K562 (cell line): ENCODE results near the gene SEC24B.

Experiments
- HDAC1 ChIP-seq, 2 experiments: fragments of 450-650 bp; IDR thresholded peaks; 2 replicates each; pipeline ENCODE4 v1.6.1; 2016 to 2017; ENCODE audit warnings: inconsistent platforms in 1 of 2, mild to moderate bottlenecking in 1 of 2, moderate library complexity in 1 of 2
- KLF16 ChIP-seq: IDR thresholded peaks from 2 replicates; pipeline ENCODE4 v1.6.1; 2016; ENCODE audit warnings: antibody characterized with exemption
- PHTF2 ChIP-seq: fragments of 250-450 bp; sonication (Bioruptor Pico); IDR thresholded peaks from 2 replicates; pipeline ENCODE4 v1.5.0; 2021; ENCODE audit warnings: mild to moderate bottlenecking
- SMC3 ChIP-seq: conservative IDR thresholded peaks from 2 replicates; pipeline ENCODE4 v1.6.1; 2011; ENCODE audit warnings: low read depth, low read length, improper control_type of control experiment; ENCODE audit not compliant: insufficient read depth
- TCF7 ChIP-seq: sonication (generic); IDR thresholded peaks from 2 replicates; pipeline ENCODE4 v1.6.1; 2016; ENCODE audit warnings: antibody characterized with exemption, borderline replicate concordance
- ZNF41 ChIP-seq: fragments of 250-450 bp; sonication (Bioruptor Pico); conservative IDR thresholded peaks from 2 replicates; pipeline ENCODE4 v1.4.0; 2020; ENCODE audit warnings: mild to moderate bottlenecking
- TF ChIP-seq, protein P1 (sequence below): fragments of 450-650 bp; IDR thresholded peaks from 2 replicates; pipeline ENCODE4 v1.6.1; 2016; ENCODE audit warnings: mild to moderate bottlenecking, moderate library complexity
- TF ChIP-seq, protein P2 (sequence below), 3 experiments: IDR thresholded peaks in 2 of 3; conservative IDR thresholded peaks in 1 of 3; 2 replicates each; pipeline ENCODE4 v1.5.1; 2011 to 2012; ENCODE audit warnings: low read length in 3 of 3, mild to moderate bottlenecking in 3 of 3, control low read depth in 2 of 3, improper control_type of control experiment in 1 of 3, inconsistent platforms in 1 of 3, low read depth in 1 of 3, mixed read lengths in 1 of 3, moderate library complexity in 1 of 3; ENCODE audit not compliant: insufficient read depth in 2 of 3
- TF ChIP-seq, protein P3 (sequence below): sonication (generic); formaldehyde crosslinking; IDR thresholded peaks from 2 replicates; pipeline ENCODE4 v1.8.0; 2022; ENCODE audit warnings: mild to moderate bottlenecking, missing genetic modification reagents

DNA sequence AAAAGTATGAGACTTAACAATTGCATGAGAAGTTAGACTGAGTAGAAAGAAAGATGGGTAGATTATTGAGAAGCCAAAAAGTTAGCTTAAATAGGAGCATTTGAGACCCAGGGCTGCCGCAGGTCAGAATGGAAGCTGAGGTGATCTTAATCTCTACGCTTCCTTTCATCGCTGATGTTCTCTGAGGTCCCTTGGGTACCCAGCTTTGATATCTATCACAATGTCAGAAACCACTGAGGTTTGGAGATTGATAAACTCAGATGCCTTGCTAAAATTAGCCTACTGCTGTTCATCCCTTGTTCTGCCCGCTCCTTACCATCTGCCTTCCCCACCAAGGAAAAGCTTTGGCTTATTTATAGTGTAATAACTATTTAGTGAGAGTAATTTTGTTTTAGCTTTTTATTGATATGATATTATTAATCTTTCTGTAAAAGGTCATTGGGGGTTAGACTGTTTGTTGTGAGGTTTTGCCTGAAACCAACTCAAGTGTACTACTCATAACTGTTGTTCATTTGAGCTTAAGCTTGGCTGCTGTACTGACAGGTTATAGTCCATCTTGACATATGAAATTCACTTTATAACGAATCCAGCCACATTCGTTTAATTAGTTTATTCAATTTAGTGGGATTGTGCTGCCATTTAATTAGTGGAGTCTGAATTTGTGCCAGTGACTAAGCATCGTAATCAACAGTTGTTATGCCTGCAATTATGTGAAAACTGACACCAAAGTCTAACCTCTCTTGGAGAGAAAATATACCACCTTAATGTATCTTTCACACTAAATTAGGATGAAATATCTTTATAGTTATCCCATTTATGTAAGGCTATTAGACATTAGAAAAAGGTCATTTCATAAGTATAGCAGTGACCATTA is 141.6 kb downstream of the SEC24B start:
- TF ChIP-seq, protein P1, sequence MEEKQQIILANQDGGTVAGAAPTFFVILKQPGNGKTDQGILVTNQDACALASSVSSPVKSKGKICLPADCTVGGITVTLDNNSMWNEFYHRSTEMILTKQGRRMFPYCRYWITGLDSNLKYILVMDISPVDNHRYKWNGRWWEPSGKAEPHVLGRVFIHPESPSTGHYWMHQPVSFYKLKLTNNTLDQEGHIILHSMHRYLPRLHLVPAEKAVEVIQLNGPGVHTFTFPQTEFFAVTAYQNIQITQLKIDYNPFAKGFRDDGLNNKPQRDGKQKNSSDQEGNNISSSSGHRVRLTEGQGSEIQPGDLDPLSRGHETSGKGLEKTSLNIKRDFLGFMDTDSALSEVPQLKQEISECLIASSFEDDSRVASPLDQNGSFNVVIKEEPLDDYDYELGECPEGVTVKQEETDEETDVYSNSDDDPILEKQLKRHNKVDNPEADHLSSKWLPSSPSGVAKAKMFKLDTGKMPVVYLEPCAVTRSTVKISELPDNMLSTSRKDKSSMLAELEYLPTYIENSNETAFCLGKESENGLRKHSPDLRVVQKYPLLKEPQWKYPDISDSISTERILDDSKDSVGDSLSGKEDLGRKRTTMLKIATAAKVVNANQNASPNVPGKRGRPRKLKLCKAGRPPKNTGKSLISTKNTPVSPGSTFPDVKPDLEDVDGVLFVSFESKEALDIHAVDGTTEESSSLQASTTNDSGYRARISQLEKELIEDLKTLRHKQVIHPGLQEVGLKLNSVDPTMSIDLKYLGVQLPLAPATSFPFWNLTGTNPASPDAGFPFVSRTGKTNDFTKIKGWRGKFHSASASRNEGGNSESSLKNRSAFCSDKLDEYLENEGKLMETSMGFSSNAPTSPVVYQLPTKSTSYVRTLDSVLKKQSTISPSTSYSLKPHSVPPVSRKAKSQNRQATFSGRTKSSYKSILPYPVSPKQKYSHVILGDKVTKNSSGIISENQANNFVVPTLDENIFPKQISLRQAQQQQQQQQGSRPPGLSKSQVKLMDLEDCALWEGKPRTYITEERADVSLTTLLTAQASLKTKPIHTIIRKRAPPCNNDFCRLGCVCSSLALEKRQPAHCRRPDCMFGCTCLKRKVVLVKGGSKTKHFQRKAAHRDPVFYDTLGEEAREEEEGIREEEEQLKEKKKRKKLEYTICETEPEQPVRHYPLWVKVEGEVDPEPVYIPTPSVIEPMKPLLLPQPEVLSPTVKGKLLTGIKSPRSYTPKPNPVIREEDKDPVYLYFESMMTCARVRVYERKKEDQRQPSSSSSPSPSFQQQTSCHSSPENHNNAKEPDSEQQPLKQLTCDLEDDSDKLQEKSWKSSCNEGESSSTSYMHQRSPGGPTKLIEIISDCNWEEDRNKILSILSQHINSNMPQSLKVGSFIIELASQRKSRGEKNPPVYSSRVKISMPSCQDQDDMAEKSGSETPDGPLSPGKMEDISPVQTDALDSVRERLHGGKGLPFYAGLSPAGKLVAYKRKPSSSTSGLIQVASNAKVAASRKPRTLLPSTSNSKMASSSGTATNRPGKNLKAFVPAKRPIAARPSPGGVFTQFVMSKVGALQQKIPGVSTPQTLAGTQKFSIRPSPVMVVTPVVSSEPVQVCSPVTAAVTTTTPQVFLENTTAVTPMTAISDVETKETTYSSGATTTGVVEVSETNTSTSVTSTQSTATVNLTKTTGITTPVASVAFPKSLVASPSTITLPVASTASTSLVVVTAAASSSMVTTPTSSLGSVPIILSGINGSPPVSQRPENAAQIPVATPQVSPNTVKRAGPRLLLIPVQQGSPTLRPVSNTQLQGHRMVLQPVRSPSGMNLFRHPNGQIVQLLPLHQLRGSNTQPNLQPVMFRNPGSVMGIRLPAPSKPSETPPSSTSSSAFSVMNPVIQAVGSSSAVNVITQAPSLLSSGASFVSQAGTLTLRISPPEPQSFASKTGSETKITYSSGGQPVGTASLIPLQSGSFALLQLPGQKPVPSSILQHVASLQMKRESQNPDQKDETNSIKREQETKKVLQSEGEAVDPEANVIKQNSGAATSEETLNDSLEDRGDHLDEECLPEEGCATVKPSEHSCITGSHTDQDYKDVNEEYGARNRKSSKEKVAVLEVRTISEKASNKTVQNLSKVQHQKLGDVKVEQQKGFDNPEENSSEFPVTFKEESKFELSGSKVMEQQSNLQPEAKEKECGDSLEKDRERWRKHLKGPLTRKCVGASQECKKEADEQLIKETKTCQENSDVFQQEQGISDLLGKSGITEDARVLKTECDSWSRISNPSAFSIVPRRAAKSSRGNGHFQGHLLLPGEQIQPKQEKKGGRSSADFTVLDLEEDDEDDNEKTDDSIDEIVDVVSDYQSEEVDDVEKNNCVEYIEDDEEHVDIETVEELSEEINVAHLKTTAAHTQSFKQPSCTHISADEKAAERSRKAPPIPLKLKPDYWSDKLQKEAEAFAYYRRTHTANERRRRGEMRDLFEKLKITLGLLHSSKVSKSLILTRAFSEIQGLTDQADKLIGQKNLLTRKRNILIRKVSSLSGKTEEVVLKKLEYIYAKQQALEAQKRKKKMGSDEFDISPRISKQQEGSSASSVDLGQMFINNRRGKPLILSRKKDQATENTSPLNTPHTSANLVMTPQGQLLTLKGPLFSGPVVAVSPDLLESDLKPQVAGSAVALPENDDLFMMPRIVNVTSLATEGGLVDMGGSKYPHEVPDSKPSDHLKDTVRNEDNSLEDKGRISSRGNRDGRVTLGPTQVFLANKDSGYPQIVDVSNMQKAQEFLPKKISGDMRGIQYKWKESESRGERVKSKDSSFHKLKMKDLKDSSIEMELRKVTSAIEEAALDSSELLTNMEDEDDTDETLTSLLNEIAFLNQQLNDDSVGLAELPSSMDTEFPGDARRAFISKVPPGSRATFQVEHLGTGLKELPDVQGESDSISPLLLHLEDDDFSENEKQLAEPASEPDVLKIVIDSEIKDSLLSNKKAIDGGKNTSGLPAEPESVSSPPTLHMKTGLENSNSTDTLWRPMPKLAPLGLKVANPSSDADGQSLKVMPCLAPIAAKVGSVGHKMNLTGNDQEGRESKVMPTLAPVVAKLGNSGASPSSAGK, result no peak
- TF ChIP-seq TCF7, result no peak
- TF ChIP-seq, protein P2, sequence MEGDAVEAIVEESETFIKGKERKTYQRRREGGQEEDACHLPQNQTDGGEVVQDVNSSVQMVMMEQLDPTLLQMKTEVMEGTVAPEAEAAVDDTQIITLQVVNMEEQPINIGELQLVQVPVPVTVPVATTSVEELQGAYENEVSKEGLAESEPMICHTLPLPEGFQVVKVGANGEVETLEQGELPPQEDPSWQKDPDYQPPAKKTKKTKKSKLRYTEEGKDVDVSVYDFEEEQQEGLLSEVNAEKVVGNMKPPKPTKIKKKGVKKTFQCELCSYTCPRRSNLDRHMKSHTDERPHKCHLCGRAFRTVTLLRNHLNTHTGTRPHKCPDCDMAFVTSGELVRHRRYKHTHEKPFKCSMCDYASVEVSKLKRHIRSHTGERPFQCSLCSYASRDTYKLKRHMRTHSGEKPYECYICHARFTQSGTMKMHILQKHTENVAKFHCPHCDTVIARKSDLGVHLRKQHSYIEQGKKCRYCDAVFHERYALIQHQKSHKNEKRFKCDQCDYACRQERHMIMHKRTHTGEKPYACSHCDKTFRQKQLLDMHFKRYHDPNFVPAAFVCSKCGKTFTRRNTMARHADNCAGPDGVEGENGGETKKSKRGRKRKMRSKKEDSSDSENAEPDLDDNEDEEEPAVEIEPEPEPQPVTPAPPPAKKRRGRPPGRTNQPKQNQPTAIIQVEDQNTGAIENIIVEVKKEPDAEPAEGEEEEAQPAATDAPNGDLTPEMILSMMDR (IDR thresholded peaks at IDR 0.05 in 2 of 3, conservative IDR thresholded peaks at IDR 0.05 in 1 of 3; ENCODE audit: insufficient read depth in 2 of 3, low read depth in 1 of 3, low read length in 3 of 3), result no peak
- TF ChIP-seq, protein P3, sequence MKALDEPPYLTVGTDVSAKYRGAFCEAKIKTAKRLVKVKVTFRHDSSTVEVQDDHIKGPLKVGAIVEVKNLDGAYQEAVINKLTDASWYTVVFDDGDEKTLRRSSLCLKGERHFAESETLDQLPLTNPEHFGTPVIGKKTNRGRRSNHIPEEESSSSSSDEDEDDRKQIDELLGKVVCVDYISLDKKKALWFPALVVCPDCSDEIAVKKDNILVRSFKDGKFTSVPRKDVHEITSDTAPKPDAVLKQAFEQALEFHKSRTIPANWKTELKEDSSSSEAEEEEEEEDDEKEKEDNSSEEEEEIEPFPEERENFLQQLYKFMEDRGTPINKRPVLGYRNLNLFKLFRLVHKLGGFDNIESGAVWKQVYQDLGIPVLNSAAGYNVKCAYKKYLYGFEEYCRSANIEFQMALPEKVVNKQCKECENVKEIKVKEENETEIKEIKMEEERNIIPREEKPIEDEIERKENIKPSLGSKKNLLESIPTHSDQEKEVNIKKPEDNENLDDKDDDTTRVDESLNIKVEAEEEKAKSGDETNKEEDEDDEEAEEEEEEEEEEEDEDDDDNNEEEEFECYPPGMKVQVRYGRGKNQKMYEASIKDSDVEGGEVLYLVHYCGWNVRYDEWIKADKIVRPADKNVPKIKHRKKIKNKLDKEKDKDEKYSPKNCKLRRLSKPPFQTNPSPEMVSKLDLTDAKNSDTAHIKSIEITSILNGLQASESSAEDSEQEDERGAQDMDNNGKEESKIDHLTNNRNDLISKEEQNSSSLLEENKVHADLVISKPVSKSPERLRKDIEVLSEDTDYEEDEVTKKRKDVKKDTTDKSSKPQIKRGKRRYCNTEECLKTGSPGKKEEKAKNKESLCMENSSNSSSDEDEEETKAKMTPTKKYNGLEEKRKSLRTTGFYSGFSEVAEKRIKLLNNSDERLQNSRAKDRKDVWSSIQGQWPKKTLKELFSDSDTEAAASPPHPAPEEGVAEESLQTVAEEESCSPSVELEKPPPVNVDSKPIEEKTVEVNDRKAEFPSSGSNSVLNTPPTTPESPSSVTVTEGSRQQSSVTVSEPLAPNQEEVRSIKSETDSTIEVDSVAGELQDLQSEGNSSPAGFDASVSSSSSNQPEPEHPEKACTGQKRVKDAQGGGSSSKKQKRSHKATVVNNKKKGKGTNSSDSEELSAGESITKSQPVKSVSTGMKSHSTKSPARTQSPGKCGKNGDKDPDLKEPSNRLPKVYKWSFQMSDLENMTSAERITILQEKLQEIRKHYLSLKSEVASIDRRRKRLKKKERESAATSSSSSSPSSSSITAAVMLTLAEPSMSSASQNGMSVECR (CRISPR knock-in tag), result no peak
- TF ChIP-seq ZNF41, result no peak
- TF ChIP-seq PHTF2 (CRISPR knock-in tag), result no peak
- TF ChIP-seq KLF16, result no peak
- TF ChIP-seq SMC3, result no peak
- TF ChIP-seq HDAC1 (IDR thresholded peaks at IDR 0.05), result no peak
